ENCODE results near the gene FUZ.

- no peak for TF ChIP-seq CTCF (IDR thresholded peaks at IDR 0.05)
- no peak for TF ChIP-seq POLR2A (IDR thresholded peaks at IDR 0.05)
Measured at GRCh38 chr19:49829200-49829599, 16.1 kb upstream of the FUZ start.
